DND-41 (cell line): ENCODE measurements around the gene FAM81B.

Experiments used
- EZH2 ChIP-seq: IDR thresholded peaks from 3 replicates; pipeline ENCODE4 v1.6.1; 2012; ENCODE audit warnings: borderline replicate concordance, low read depth, mild to moderate bottlenecking, moderate library complexity, low read length, inconsistent platforms; ENCODE audit not compliant: severe bottlenecking
- TF ChIP-seq, protein P1 (sequence below): IDR thresholded peaks from 2 replicates; pipeline ENCODE4 v1.5.1; 2012; ENCODE audit warnings: borderline replicate concordance, low read length, moderate library complexity, mild to moderate bottlenecking; ENCODE audit not compliant: poor library complexity, severe bottlenecking; ENCODE audit errors: extremely low read depth

DNA sequence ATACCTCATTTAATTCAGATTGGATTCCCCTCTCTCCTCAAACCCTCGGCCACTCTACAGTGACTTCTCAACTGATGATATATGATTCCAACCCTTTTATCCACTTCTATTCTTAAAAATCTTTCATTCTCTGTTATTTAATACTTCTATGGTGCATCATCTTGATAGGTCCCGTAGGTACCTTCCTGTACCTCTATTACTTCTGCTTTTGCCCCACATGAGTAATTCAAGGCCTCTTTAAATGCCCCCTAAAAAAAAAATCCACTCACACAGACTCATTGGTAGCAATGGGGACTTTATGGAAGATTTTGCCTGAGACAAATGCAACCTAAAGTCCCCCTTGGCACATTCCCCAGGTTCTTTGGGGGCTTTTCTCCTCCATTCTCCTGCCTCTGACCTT lies 54.3 kb downstream of the FAM81B start:
- TF ChIP-seq, protein P1, sequence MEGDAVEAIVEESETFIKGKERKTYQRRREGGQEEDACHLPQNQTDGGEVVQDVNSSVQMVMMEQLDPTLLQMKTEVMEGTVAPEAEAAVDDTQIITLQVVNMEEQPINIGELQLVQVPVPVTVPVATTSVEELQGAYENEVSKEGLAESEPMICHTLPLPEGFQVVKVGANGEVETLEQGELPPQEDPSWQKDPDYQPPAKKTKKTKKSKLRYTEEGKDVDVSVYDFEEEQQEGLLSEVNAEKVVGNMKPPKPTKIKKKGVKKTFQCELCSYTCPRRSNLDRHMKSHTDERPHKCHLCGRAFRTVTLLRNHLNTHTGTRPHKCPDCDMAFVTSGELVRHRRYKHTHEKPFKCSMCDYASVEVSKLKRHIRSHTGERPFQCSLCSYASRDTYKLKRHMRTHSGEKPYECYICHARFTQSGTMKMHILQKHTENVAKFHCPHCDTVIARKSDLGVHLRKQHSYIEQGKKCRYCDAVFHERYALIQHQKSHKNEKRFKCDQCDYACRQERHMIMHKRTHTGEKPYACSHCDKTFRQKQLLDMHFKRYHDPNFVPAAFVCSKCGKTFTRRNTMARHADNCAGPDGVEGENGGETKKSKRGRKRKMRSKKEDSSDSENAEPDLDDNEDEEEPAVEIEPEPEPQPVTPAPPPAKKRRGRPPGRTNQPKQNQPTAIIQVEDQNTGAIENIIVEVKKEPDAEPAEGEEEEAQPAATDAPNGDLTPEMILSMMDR = no peak
- no peak for TF ChIP-seq EZH2
